GM12878 (cell line): Measurements from ENCODE around the gene TSPAN7. TPM values are rescaled to one million over a fixed set of nuclear protein-coding genes. Genes with fewer than 3 reads are reported as not detected.

Source experiments
- ATAC-seq: fragments of 200-7000 bp; cut with Tn5 transposase; 3 replicates; pipeline ENCODE4 v1.9.1; 2020; ENCODE audit warnings: mild to moderate bottlenecking, moderate library complexity
- BruUV-seq: library from RNA; stranded (reverse); fragments of 400-500 nt; replicated peaks from 2 replicates; lab custom pipeline; 2021; lab: Mats Ljungman, UMichigan
- CTCF ChIA-PET: fragments of 300-600 bp; sonication (Branson Sonifier 250); formaldehyde crosslinking; extraction: SDS; loops from one replicate; lab custom pipeline; 2021; ENCODE audit warnings: inconsistent platforms; lab: Yijun Ruan, JAX
- POLR2A ChIA-PET: fragments of 350-600 bp; formaldehyde crosslinking; extraction: SDS; loops from one replicate; lab custom pipeline; 2021; ENCODE audit warnings: inconsistent platforms; lab: Charles Lee
- RAD21 ChIA-PET: fragments of 300-600 bp; sonication (Branson Sonifier 250); formaldehyde crosslinking; loops from one replicate; lab custom pipeline; 2023; ENCODE audit warnings: antibody characterized with exemption; ENCODE audit not compliant: unreplicated experiment; lab: Charles Lee
- SMC1A ChIA-PET: fragments of 300-600 bp; sonication (Branson Sonifier 250); formaldehyde crosslinking; loops from one replicate; lab custom pipeline; 2023; ENCODE audit not compliant: unreplicated experiment, uncharacterized antibody; lab: Charles Lee
- DNase-seq: peaks from one replicate; pipeline ENCODE4 v3.0.0-alpha.2; 2011; ENCODE audit warnings: low read depth, low spot score
- FAIRE-seq: peaks from 3 replicates; lab custom pipeline; 2011; peaks lifted over from hg19 to GRCh38; lab: Jason Lieb, UNC
- H2AFZ ChIP-seq: 2 replicates; pipeline ENCODE4 v1.6.0; 2011; ENCODE audit warnings: low read depth, low read length, control low read depth; ENCODE audit not compliant: control insufficient read depth
- H3K27ac ChIP-seq: 2 replicates; pipeline ENCODE4 v1.5.1; 2011; ENCODE audit warnings: control low read depth; ENCODE audit not compliant: control insufficient read depth, insufficient read depth
- H3K27me3 ChIP-seq, 2 experiments: replicated peaks in 1 of 2; 2 replicates each; pipeline versions ENCODE4 v1.6.0 to v1.6.1; 2011; ENCODE audit warnings: low read length in 1 of 2; ENCODE audit not compliant: control insufficient read depth in 2 of 2, insufficient read depth in 2 of 2
- H3K36me3 ChIP-seq, 2 experiments: 2 replicates each; pipeline ENCODE4 v1.5.1; 2011; ENCODE audit warnings: low read length in 1 of 2; ENCODE audit not compliant: control insufficient read depth in 2 of 2, insufficient read depth in 2 of 2
- H3K4me1 ChIP-seq: 2 replicates; pipeline ENCODE4 v1.6.1; 2011; ENCODE audit warnings: mild to moderate bottlenecking, low read length, moderate library complexity, mixed read lengths; ENCODE audit not compliant: control insufficient read depth, insufficient read depth
- H3K4me2 ChIP-seq: 2 replicates; pipeline ENCODE4 v1.6.0; 2011; ENCODE audit warnings: control low read depth; ENCODE audit not compliant: control insufficient read depth, insufficient read depth
- H3K4me3 ChIP-seq: fragments of 200-600 bp; sonication (generic); 2 replicates; pipeline ENCODE4 v1.5.1; 2016
- H3K79me2 ChIP-seq: 2 replicates; pipeline ENCODE4 v1.6.0; 2011; ENCODE audit warnings: low read length; ENCODE audit not compliant: control insufficient read depth, insufficient read depth
- H3K9ac ChIP-seq: 2 replicates; pipeline ENCODE4 v1.8.0; 2011; ENCODE audit warnings: low read length, control low read depth, mixed read lengths; ENCODE audit not compliant: control insufficient read depth, insufficient read depth
- H3K9me3 ChIP-seq: replicated peaks from 3 replicates; pipeline ENCODE4 v1.5.1; 2011; ENCODE audit warnings: mild to moderate bottlenecking, low read length; ENCODE audit not compliant: control insufficient read depth, insufficient read depth
- H4K20me1 ChIP-seq: 2 replicates; pipeline ENCODE4 v1.6.0; 2011; ENCODE audit not compliant: control insufficient read depth, insufficient read depth
- ATF2 ChIP-seq: IDR thresholded peaks from 2 replicates; pipeline ENCODE4 v1.6.1; 2012; ENCODE audit warnings: low read length, inconsistent platforms
- ETV6 ChIP-seq, 2 experiments: fragments of 450-650 bp in 1 of 2; IDR thresholded peaks in 1 of 2; conservative IDR thresholded peaks in 1 of 2; 2 replicates each; pipeline ENCODE4 v1.6.1; 2014; ENCODE audit warnings: antibody characterized with exemption in 1 of 2, borderline replicate concordance in 1 of 2, low read depth in 1 of 2, mild to moderate bottlenecking in 1 of 2, moderate library complexity in 1 of 2
- GATAD2B ChIP-seq: fragments of 450-650 bp; conservative IDR thresholded peaks from 2 replicates; pipeline ENCODE4 v1.6.1; 2017; ENCODE audit warnings: low read depth, mild to moderate bottlenecking, moderate library complexity
- MAX ChIP-seq: IDR thresholded peaks from 2 replicates; pipeline ENCODE4 v1.6.1; 2012; ENCODE audit warnings: low read depth, low read length, improper control_type of control experiment
- NFYA ChIP-seq: IDR thresholded peaks from 2 replicates; pipeline ENCODE4 v1.6.1; 2011; ENCODE audit warnings: low read depth, mild to moderate bottlenecking, low read length, improper control_type of control experiment, borderline replicate concordance
- NRF1 ChIP-seq: conservative IDR thresholded peaks from 2 replicates; pipeline ENCODE4 v1.6.1; 2011; ENCODE audit warnings: mild to moderate bottlenecking, low read depth, low read length, improper control_type of control experiment
- SMAD1 ChIP-seq: fragments of 450-650 bp; IDR thresholded peaks from 2 replicates; pipeline ENCODE4 v1.6.1; 2018; ENCODE audit warnings: mild to moderate bottlenecking, low read depth; ENCODE audit not compliant: partially characterized antibody
- SUZ12 ChIP-seq: fragments of 200-600 bp; sonication (generic); IDR thresholded peaks from one replicate; pipeline ENCODE4 v1.6.1; 2018; ENCODE audit warnings: antibody characterized with exemption, mild to moderate bottlenecking; ENCODE audit not compliant: unreplicated experiment
- USF1 ChIP-seq: IDR thresholded peaks from 2 replicates; pipeline ENCODE4 v1.6.1; 2011; ENCODE audit warnings: borderline replicate concordance, low read depth, mild to moderate bottlenecking, moderate library complexity, mixed read lengths, low read length; ENCODE audit not compliant: insufficient read depth; ENCODE audit errors: extremely low read length
- WRNIP1 ChIP-seq: IDR thresholded peaks from 2 replicates; pipeline ENCODE4 v1.6.1; 2011; ENCODE audit warnings: low read depth, low read length, improper control_type of control experiment, borderline replicate concordance
- YBX1 ChIP-seq: fragments of 450-650 bp; IDR thresholded peaks from 2 replicates; pipeline ENCODE4 v1.6.1; 2016; ENCODE audit warnings: antibody characterized with exemption
- WGBS: methylation state at CpG from one replicate; pipeline ENCODE4 v1.1.6; 2016; ENCODE audit warnings: low lambda C conversion rate; ENCODE audit not compliant: insufficient replicate concordance, insufficient coverage; ENCODE audit errors: missing lambda C conversion rate; 5-methylcytosine and 5-hydroxymethylcytosine counted together
- in situ Hi-C: fragments of 300-500 bp; cut with MboI; formaldehyde crosslinking; loops from 9 replicates; pipeline ENCODE4 v1.14.3; 2018; ENCODE audit warnings: mixed read lengths
- intact Hi-C: fragments of 100-400 bp; cut with micrococcal nuclease; formaldehyde crosslinking; loops from one replicate; pipeline ENCODE4 v1.14.2; 2022; ENCODE audit not compliant: unreplicated experiment
- polyA plus RNA-seq, 11 experiments: library from polyadenylated mRNA; depleted of rRNA in 4 of 11; unstranded in 6 of 11; stranded (reverse) in 5 of 11; fragments of >200 nt; fragmentation: Nextera tagmentation in 4 of 11; fragmentation: Illumina TruSeq in 1 of 11; extraction: Ambion mirVana in 4 of 11; extraction: Trizol in 1 of 11; gene quantifications; 1 replicate in 1 of 11; 2 replicates in 10 of 11; pipeline versions ENCODE4 v1.2.1 to v1.2.3, GENCODE V29; 2011 to 2016; ENCODE audit warnings: inconsistent platforms in 2 of 11, missing spikeins in 2 of 11, low read depth in 1 of 11
- total RNA-seq, 4 experiments: library from RNA; depleted of rRNA in 3 of 4; stranded (reverse); fragments of >200 nt in 3 of 4; fragmentation: Illumina TruSeq in 1 of 4; extraction: Trizol in 1 of 4; gene quantifications; 2 replicates each; pipeline versions ENCODE4 v1.2.1 to v1.2.3, GENCODE V29; 2013 to 2021

TSPAN7 gene
- total and polyA plus RNA-seq, 10 of the 15 experiments (the other 5 are each of a cell fraction or from before 2014, with no cell fraction given), result 0.04 to 0.77 (median 0.14) TPM; not detected in 4

- TF ChIP-seq NFYA (no peak), WRNIP1 (no peak), USF1 (no peak)
Observed at GRCh38 chrX:38692961-38693360, 131.6 kb downstream of the TSPAN7 start (continued).

DNA sequence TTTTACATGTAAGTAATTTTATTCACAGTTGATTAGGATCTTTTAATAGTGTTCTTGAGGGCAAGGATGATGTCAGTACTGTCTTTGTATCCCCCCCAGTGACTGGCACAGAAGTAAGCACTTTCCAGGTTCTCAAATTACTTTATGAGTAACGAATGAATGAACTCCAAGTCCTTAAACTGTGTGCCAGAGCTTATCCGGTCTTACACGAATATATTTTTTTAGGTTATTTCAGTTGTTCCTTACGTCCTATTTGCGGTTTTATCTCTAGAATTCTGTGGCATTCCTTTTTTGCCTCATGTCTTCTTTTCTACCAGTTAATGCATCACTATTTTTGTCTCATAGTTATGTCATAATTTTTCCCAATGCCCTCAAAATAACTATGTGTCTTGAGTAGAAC is 133.1 kb downstream of the TSPAN7 start:
- BruUV-seq, result no TSS peak
- intact Hi-C loops, result no loop called here

More for the DNA sequence above, 133.1 kb downstream of the TSPAN7 start:
- ATAC-seq (no peak), FAIRE-seq (no peak), DNase-seq (no peak)
- Histone ChIP-seq H3K79me2 (no peaks in the 10 kb centered on the region), H3K4me3 (no peak overlapping the region), H3K27me3 (no peaks in the 10 kb centered on the region), H3K9ac (no peak overlapping the region), H2AFZ (no peak overlapping the region), H3K4me2 (no peak overlapping the region), H4K20me1 (no peaks in the 10 kb centered on the region), H3K36me3 (no peaks in the 10 kb centered on the region), H3K27ac (no peak overlapping the region), H3K4me1 (no peaks in the 10 kb centered on the region), H3K9me3 (no peaks in the 10 kb centered on the region)
- ChIA-PET POLR2A (no interaction called here), RAD21 (no interaction called here), SMC1A (no interaction called here), CTCF (no interaction called here)
- in situ Hi-C loops, result no loop called here
- WGBS, result 38% methylated on average over 5 of the region's 5 CpGs
- TF ChIP-seq YBX1 (no peak), SUZ12 (no peak), SMAD1 (no peak), ATF2 (no peak), ETV6 (conservative IDR thresholded peaks at IDR 0.05 in 1 of 2, IDR thresholded peaks at IDR 0.05 in 1 of 2; ENCODE audit: borderline replicate concordance in 1 of 2, low read depth in 1 of 2) (no peak), MAX (no peak), GATAD2B (no peak), NRF1 (no peak)
